Loucy (cell line): ENCODE data around the gene ADGRD1.

Source experiments
- H2AFZ ChIP-seq: fragments of 200-600 bp; sonication (generic); 2 replicates; pipeline ENCODE4 v1.6.0; 2016; ENCODE audit warnings: antibody characterized with exemption, mild to moderate bottlenecking, low read length, moderate library complexity
- H3F3A ChIP-seq: fragments of 200-600 bp; 2 replicates; pipeline ENCODE4 v1.6.0; 2016; ENCODE audit warnings: antibody characterized with exemption, low read depth, mild to moderate bottlenecking
- H3K27me3 ChIP-seq: fragments of 200-600 bp; sonication (generic); 2 replicates; pipeline ENCODE4 v1.6.1; 2014; ENCODE audit warnings: low read length, mild to moderate bottlenecking; ENCODE audit not compliant: insufficient read depth, poor library complexity, severe bottlenecking
- H3K36me3 ChIP-seq: fragments of 200-600 bp; sonication (generic); 2 replicates; pipeline ENCODE4 v1.6.1; 2016; ENCODE audit warnings: low read length; ENCODE audit not compliant: insufficient read depth
- H3K4me1 ChIP-seq: fragments of 200-600 bp; sonication (generic); 2 replicates; pipeline ENCODE4 v1.5.1; 2014; ENCODE audit warnings: low read length, mild to moderate bottlenecking; ENCODE audit not compliant: insufficient read depth, poor library complexity, severe bottlenecking
- H3K4me2 ChIP-seq: fragments of 200-600 bp; sonication (generic); 2 replicates; pipeline ENCODE4 v1.6.0; 2014; ENCODE audit warnings: antibody characterized with exemption, low read length, low read depth, mild to moderate bottlenecking; ENCODE audit not compliant: poor library complexity, severe bottlenecking
- H3K4me3 ChIP-seq: fragments of 200-600 bp; sonication (generic); 2 replicates; pipeline ENCODE4 v1.5.1; 2014; ENCODE audit warnings: low read length, mild to moderate bottlenecking, mixed read lengths; ENCODE audit not compliant: poor library complexity, severe bottlenecking
- H3K79me2 ChIP-seq: fragments of 200-600 bp; sonication (generic); 2 replicates; pipeline ENCODE4 v1.6.1; 2014; ENCODE audit warnings: low read length; ENCODE audit not compliant: insufficient read depth
- H3K9ac ChIP-seq: fragments of 200-600 bp; sonication (generic); 2 replicates; pipeline ENCODE4 v1.6.0; 2014; ENCODE audit warnings: mild to moderate bottlenecking, low read depth, low read length, moderate library complexity; ENCODE audit not compliant: poor library complexity, severe bottlenecking
- H3K9me2 ChIP-seq: fragments of 200-600 bp; sonication (generic); replicated peaks from 2 replicates; pipeline ENCODE4 v1.6.1; 2016; ENCODE audit warnings: low read depth, low read length, mixed read lengths
- H3K9me3 ChIP-seq: fragments of 200-600 bp; sonication (generic); 2 replicates; pipeline ENCODE4 v1.6.1; 2014; ENCODE audit warnings: mild to moderate bottlenecking, antibody characterized with exemption, low read length, low read depth; ENCODE audit not compliant: insufficient read depth
- H4K20me1 ChIP-seq: fragments of 200-600 bp; sonication (generic); 2 replicates; pipeline ENCODE4 v1.6.0; 2014; ENCODE audit warnings: antibody characterized with exemption, low read length, mild to moderate bottlenecking; ENCODE audit not compliant: insufficient read depth, poor library complexity, severe bottlenecking
- CTCF ChIP-seq: fragments of 200-600 bp; sonication (generic); conservative IDR thresholded peaks from 2 replicates; pipeline ENCODE4 v1.5.1; 2014; ENCODE audit warnings: mild to moderate bottlenecking, antibody characterized with exemption, low read length
- EZH2phosphoT487 ChIP-seq: fragments of 200-600 bp; IDR thresholded peaks from 2 replicates; pipeline ENCODE4 v1.6.1; 2018; ENCODE audit warnings: antibody characterized with exemption, mild to moderate bottlenecking, moderate library complexity, borderline replicate concordance

Gene ADGRD1

GRCh38 chr12:131040491-131040890 lies 86.8 kb downstream of the ADGRD1 start:
- Histone ChIP-seq H3F3A (no peaks in the 10 kb centered on the region), H3K9me2 (no peaks in the 10 kb centered on the region), H3K4me2 (no peak overlapping the region), H3K36me3 (no peaks in the 10 kb centered on the region), H2AFZ (no peak overlapping the region), H3K9me3 (no peaks in the 10 kb centered on the region; the same call in 1 of the 2 replicates), H4K20me1 (no peaks in the 10 kb centered on the region), H3K4me3 (no peak overlapping the region), H3K4me1 (no peaks in the 10 kb centered on the region), H3K9ac (no peak overlapping the region), H3K27me3 (no peaks in the 10 kb centered on the region), H3K79me2 (no peaks in the 10 kb centered on the region)
- no peak for TF ChIP-seq CTCF
- TF ChIP-seq EZH2phosphoT487 = no peak

GRCh38 chr12:131041216-131041967 lies 87.7 kb downstream of the ADGRD1 start:
- Histone ChIP-seq H3K4me1 (no peaks in the 10 kb centered on the region), H3K9ac (no peak overlapping the region), H3F3A (no peaks in the 10 kb centered on the region), H3K79me2 (no peaks in the 10 kb centered on the region), H3K9me2 (no peaks in the 10 kb centered on the region), H3K4me3 (no peak overlapping the region), H3K4me2 (no peak overlapping the region), H3K36me3 (no peaks in the 10 kb centered on the region), H4K20me1 (no peaks in the 10 kb centered on the region), H2AFZ (no peak overlapping the region), H3K27me3 (no peaks in the 10 kb centered on the region), H3K9me3 (no peaks in the 10 kb centered on the region; the same call in 1 of the 2 replicates)
- TF ChIP-seq CTCF (no peak), EZH2phosphoT487 (no peak)

GRCh38 chr12:131041968-131042833 lies 88.5 kb downstream of the ADGRD1 start:
- Histone ChIP-seq H2AFZ (no peak overlapping the region), H3K9me3 (no peaks in the 10 kb centered on the region; the same call in 1 of the 2 replicates), H3K9ac (no peak overlapping the region), H3K9me2 (no peaks in the 10 kb centered on the region), H3K4me2 (no peak overlapping the region), H3F3A (no peaks in the 10 kb centered on the region), H3K4me1 (no peaks in the 10 kb centered on the region), H3K79me2 (no peaks in the 10 kb centered on the region), H4K20me1 (no peaks in the 10 kb centered on the region), H3K27me3 (no peaks in the 10 kb centered on the region), H3K36me3 (no peaks in the 10 kb centered on the region), H3K4me3 (no peak overlapping the region)
- no peak for TF ChIP-seq EZH2phosphoT487
- no peak for TF ChIP-seq CTCF
